Transverse colon (tissue), 4 donors: ENCODE data around the gene SLC4A8. TPM values are rescaled to one million over a fixed set of nuclear protein-coding genes. Genes with fewer than 3 reads are reported as not detected.

Experiments
- DNase-seq: peaks from one replicate; pipeline ENCODE4 v3.0.0-alpha.2; 2019
- H3K27ac ChIP-seq, 4 donors: fragments of 200-600 bp; sonication (generic); 2 replicates each; pipeline ENCODE4 v1.5.1; 2016 to 2018; ENCODE audit warnings: inconsistent platforms in 4 of 4
- H3K27me3 ChIP-seq: fragments of 200-600 bp; sonication (generic); 2 replicates; pipeline ENCODE4 v1.5.1; 2017; ENCODE audit warnings: inconsistent platforms
- H3K36me3 ChIP-seq, 4 donors: fragments of 200-600 bp; sonication (generic); 2 replicates each; pipeline ENCODE4 v1.5.1; 2017 to 2019; ENCODE audit warnings: inconsistent platforms in 4 of 4
- H3K4me1 ChIP-seq, 4 donors: fragments of 200-600 bp; sonication (generic); 2 replicates each; pipeline ENCODE4 v1.5.1; 2017 to 2020; ENCODE audit warnings: inconsistent platforms in 4 of 4
- H3K4me3 ChIP-seq, 4 donors: fragments of 200-600 bp; sonication (generic); 1 replicate in 1 of 4; 2 replicates in 3 of 4; pipeline versions ENCODE4 v1.5.1 to v1.6.1; 2017 to 2019; ENCODE audit warnings: inconsistent platforms in 4 of 4
- H3K9me3 ChIP-seq, 2 donors: fragments of 200-600 bp; sonication (generic); 2 replicates each; pipeline ENCODE4 v1.5.1; 2017 to 2019; ENCODE audit warnings: inconsistent platforms in 2 of 2
- CTCF ChIP-seq, 5 experiments: fragments of 200-600 bp in 3 of 5; fragments of 450-650 bp in 2 of 5; sonication (generic) in 3 of 5; IDR thresholded peaks; 1 replicate in 2 of 5; 2 replicates in 3 of 5; pipeline ENCODE4 v1.5.1; 2016 to 2017; ENCODE audit warnings: antibody characterized with exemption in 5 of 5, inconsistent platforms in 3 of 5, mild to moderate bottlenecking in 2 of 5, moderate library complexity in 1 of 5
- EP300 ChIP-seq: sonication (generic); formaldehyde crosslinking; IDR thresholded peaks from one replicate; pipeline ENCODE4 v1.6.1; 2017; ENCODE audit warnings: antibody characterized with exemption, low read depth
- POLR2A ChIP-seq: fragments of 450-650 bp; IDR thresholded peaks from one replicate; pipeline ENCODE4 v1.6.1; 2016; ENCODE audit warnings: antibody characterized with exemption, mild to moderate bottlenecking, moderate library complexity
- POLR2AphosphoS5 ChIP-seq, 3 donors: sonication (generic); formaldehyde crosslinking; IDR thresholded peaks; one replicate each; pipeline ENCODE4 v1.6.1; 2016; ENCODE audit warnings: antibody characterized with exemption in 3 of 3
- WGBS, 2 donors: methylation state at CpG; one replicate each; pipeline ENCODE4 v1.1.5; 2018; ENCODE audit warnings: low coverage in 1 of 2; 5-methylcytosine and 5-hydroxymethylcytosine counted together
- in situ Hi-C, 4 donors: fragments of 200-750 bp; cut with MboI; loops; one replicate each; pipeline versions ENCODE4 v1.15.0 to v1.15.1; 2017; ENCODE audit warnings: low sequenced_read_pairs in 3 of 4, low pct_ligation_motif_present in 1 of 4, low pct_unique_long_range_greater_than_20kb in 1 of 4
- intact Hi-C: fragments of 100-400 bp; cut with DNase I; formaldehyde crosslinking; loops from one replicate; pipeline ENCODE4 v1.15.1; 2023; ENCODE audit warnings: low total_unique reads
- total RNA-seq, 4 donors: library from RNA; depleted of rRNA; stranded (reverse); fragments of >200 nt; gene quantifications; one replicate each; pipeline ENCODE4 v1.1.0, GENCODE V29; 2016

SLC4A8 gene
- total RNA-seq, 4 donors from 2014 or later = 0.64 to 2.2 (median 1.1) TPM; not detected in 1

- H3K4me3 ChIP-seq = no peak overlapping the region
- no peak overlapping the region for H3K27ac ChIP-seq
- no peak for DNase-seq
- WGBS, 2 donors = 72 to 79% methylated on average over 4 to 6 of the region's 6 CpGs
- intact Hi-C loops (no loop called here), in situ Hi-C loops (loop anchor here in 1 of 4 donors (10.0 kb wide), 1 partner anchor 61 kb away; no protein-coding TSS in a partner anchor)
- H3K36me3 ChIP-seq = no peaks in the 10 kb centered on the region
- H3K9me3 ChIP-seq = no peaks in the 10 kb centered on the region
- no peaks in the 10 kb centered on the region for H3K4me1 ChIP-seq
- no peaks in the 10 kb centered on the region for H3K27me3 ChIP-seq
- TF ChIP-seq EP300 = no peak
- no peak for TF ChIP-seq POLR2AphosphoS5 (IDR thresholded peaks at IDR 0.05)
- no peak for TF ChIP-seq POLR2A
- no peak for TF ChIP-seq CTCF (IDR thresholded peaks at IDR 0.05)
These were observed 80.9 kb downstream of the SLC4A8 start for GRCh38 chr12:51505360-51506105.

GRCh38 chr12:51507178-51507577, 82.5 kb downstream of the SLC4A8 start:
- intact Hi-C loops (no loop called here), in situ Hi-C loops (loop anchor here in 1 of 4 donors (10.0 kb wide), 1 partner anchor 62 kb away; no protein-coding TSS in a partner anchor)
- no peaks in the 10 kb centered on the region for H3K27me3 ChIP-seq
- TF ChIP-seq CTCF (IDR thresholded peaks at IDR 0.05) (no peak), EP300 (no peak), POLR2AphosphoS5 (IDR thresholded peaks at IDR 0.05) (no peak), POLR2A (no peak)
- WGBS, 2 donors = 88 to 89% methylated on average over 6 of the region's 6 CpGs
- H3K36me3 ChIP-seq = no peaks in the 10 kb centered on the region
- no peak overlapping the region for H3K4me3 ChIP-seq
- no peaks in the 10 kb centered on the region for H3K4me1 ChIP-seq
- H3K9me3 ChIP-seq = no peaks in the 10 kb centered on the region
- no peak overlapping the region for H3K27ac ChIP-seq
- no peak for DNase-seq

- intact Hi-C loops = no loop called here
- in situ Hi-C loops = loop anchor here in 1 of 4 donors (10.0 kb wide), 1 partner anchor 63 kb away; no protein-coding TSS in a partner anchor
- WGBS, 2 donors = 87 to 88% methylated on average over 5 of the region's 5 CpGs
These were observed 83.7 kb downstream of the SLC4A8 start for GRCh38 chr12:51508285-51508684.

GRCh38 chr12:51511546-51512260, 87.1 kb downstream of the SLC4A8 start:
- Histone ChIP-seq H3K4me3 (no peak overlapping the region), H3K27me3 (no peaks in the 10 kb centered on the region), H3K9me3 (no peaks in the 10 kb centered on the region), H3K36me3 (no peaks in the 10 kb centered on the region), H3K27ac (no peak overlapping the region), H3K4me1 (no peaks in the 10 kb centered on the region)
- in situ Hi-C loops = no loop called here
- TF ChIP-seq EP300 (no peak), CTCF (IDR thresholded peaks at IDR 0.05) (no peak), POLR2A (no peak), POLR2AphosphoS5 (IDR thresholded peaks at IDR 0.05) (no peak)
- 95 to 100% methylated on average over 2 to 7 of the region's 7 CpGs for WGBS, 2 donors
- intact Hi-C loops = no loop called here
- no peak for DNase-seq

More at GRCh38 chr12:51508285-51508684, 83.7 kb downstream of the SLC4A8 start:
- no peaks in the 10 kb centered on the region for H3K36me3 ChIP-seq
- DNase-seq = no peak
- no peaks in the 10 kb centered on the region for H3K4me1 ChIP-seq
- no peak for TF ChIP-seq EP300
- no peak for TF ChIP-seq POLR2AphosphoS5 (IDR thresholded peaks at IDR 0.05)
- H3K27me3 ChIP-seq = no peaks in the 10 kb centered on the region
- H3K27ac ChIP-seq = no peak overlapping the region
- H3K9me3 ChIP-seq = no peaks in the 10 kb centered on the region
- no peak overlapping the region for H3K4me3 ChIP-seq
